ENCODE data around the gene AUTS2.

The AUTS2 gene

DNA sequence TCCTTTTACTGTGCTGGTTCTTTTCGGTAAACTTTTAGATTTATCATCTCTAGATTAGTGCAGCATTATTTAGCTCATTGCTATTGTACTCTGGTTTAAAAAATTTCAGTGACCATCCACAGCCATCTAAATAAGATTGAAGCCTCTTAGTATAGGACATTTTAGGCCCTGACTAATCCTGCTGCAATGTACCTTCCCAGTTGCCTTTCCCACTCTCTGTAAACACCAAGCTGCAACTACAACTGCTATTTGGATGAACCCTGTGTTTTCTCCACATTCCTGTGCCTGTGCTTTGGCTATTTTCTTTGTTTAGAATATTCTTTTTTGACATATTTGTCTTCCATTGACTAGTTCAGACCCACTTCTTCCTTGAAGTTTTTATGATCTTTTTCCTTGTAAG, 314.6 kb downstream of the AUTS2 start:
- no peak for DNase-seq

DNA sequence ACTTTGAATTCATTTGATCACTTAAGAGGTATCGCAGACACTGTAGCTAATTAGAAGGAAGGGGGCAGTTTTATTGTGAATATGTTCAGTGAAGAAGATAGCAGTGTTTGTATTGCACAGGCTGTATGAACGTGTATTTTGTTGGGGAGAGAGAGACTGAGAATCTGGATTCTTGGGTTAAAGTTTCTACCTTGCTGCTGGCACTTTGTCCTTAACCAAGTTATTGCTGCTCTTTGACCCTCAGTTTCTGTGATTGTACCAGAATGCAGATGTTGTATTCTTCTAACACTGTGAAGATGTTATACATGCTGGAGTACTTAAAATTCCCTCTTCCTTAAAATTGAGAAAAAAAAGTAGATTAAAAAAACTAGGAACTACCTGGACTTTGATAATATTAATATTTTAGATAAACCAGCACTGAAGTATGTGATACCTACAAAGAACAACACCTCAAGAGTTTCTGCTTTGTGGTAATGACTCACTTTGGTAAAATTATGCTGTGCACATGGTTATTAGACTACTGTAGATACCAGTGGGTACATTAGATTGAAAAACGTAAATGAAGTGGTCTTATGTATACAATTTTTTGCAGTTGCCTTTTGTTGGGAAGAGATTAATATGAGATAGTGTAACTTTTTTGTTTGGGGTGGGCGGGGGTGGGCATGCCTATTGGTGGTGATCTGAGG, 321.3 kb downstream of the AUTS2 start:
- DNase-seq, result no peak

DNA sequence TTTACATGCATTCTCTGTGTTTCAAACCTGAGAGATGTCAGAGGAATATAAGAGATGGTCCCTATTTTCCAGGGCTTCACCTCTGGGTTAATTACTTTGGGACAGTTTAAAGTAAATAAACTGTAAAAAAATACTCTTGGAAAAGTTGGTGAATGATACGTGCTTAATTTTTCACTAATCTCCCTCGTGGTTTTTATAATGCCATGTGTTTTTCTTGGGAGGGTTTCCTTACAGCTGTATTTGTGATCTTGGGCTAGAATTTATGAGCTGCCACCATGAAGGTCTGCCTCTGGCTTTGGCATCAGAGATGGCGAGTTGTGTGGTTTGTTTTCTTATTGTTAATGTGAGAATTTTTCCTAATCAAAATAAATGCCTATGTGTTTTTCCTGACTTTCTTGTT, 322.5 kb downstream of the AUTS2 start:
- DNase-seq, result no peak

DNA sequence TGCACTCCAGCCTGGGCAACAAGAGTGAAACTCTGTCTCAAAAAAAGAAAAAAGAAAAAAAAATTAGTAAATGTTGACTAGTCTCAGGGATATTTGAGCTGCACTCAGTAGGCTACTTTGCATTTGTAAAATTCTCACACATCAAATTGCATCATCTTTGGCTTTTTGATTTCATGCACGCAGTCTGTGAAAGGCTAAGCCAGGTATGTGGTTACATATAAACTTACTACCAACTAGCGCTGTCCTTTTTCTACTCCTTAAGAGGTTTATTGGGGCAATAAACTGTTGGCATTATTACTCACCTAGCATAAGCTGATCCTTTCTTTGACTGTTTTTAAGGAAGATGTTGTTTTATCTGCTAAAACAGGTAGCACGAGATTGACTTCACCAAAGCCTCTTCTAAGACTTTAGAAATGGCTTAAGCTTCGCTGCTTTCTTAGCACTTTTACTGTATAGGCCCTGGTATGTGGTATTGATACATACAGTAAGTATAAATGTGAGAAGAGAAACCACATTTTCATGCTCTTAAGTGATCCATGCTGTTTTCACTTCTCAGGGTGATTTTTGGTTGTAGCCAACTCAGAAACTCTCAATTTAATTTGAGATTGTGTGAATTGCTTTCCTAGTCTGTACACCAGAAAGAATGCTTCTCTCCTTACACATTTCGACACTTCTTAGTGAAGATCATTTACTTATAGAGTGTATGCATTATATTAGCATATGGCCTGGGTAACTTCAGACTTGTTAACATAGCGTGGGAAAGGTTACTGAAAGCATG, 323.9 kb downstream of the AUTS2 start:
- no peak for DNase-seq

DNA sequence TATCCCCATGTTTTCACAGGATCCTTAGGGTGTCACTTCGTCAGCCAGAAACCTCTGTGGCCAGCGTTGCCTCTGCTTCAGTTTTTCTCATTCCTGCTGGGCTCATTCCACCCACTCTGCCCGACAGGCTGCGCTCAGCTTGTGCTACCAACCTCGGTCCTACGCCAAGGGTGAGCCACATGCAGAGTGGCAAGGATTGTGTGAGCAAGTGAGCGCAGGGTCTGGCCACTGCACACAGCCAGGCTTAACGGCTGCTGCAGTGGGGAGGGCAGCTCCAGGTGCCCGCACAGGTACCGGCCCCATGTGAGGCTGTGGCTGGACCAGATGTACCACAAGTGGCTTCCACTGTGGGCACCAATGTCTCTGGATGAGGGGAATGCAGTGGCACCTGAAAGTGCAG, 329.2 kb downstream of the AUTS2 start:
- no peak for DNase-seq

DNA sequence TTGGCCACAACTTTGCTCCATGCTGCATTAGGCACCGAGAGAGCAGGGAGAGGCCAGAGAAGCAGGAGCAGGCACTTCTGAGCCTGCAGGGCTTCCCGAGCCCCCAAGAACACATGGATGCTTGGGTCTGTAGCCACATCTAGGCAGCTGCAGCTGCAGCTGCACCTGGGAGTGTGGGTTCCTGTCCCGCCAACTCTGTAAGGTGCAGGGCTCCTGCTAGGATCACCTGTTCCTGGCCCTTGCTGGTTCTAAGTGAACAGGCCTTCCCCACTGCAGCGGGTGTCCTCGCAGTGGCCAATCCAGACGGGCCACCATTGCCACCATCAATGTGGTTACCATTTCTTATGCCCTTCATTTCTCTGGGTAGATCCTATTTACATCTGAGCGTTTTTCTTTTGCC, 330.3 kb downstream of the AUTS2 start:
- DNase-seq, result no peak

DNA sequence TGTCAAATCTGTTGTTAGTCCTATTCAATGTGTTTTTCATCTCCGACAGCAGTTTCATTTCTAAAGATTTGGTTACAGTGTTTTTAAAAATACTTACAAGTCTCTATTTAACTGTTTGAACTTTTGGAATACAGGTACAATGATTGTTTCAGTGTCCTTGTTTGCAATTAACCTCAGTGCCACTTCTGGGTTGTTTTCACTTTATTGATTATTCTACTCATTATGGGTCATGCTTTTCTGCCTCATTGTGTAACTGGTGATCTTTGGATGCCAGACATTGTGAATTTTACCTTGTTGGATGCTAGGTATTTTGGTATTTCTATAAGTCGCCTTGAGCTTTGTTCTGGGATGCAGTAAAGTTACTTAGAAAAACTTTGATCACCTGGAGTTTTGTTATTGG, 331.3 kb downstream of the AUTS2 start:
- no peak for DNase-seq

DNA sequence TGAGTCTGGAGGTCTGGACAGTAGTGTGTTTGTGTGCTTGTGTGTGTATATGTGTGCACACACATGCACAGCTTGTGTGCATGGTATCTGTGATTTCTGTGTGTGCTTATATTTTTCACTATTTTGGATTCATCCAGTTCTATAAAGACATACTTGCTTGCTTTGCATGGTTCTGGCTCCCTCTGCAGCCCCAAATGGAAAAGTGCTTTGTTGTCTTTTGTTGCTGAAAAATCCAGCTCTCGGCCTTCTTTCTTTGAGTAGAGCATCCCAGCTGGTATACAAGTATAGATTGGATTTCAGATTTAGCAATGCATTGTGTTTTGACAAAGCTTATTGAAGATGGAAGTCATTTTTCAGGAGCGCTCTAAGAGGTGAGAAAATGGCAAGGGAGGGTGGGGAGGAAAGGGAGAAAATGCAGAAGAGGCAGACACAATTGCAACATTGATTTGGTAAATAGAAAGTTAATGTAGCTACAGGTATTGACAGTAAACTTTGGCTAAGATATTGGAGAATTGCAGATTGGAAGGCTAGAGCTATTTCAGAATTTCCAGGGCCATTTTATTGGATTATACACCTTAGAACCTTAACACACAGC, 333.9 kb downstream of the AUTS2 start:
- peak; percentile 10 for DNase-seq

DNA sequence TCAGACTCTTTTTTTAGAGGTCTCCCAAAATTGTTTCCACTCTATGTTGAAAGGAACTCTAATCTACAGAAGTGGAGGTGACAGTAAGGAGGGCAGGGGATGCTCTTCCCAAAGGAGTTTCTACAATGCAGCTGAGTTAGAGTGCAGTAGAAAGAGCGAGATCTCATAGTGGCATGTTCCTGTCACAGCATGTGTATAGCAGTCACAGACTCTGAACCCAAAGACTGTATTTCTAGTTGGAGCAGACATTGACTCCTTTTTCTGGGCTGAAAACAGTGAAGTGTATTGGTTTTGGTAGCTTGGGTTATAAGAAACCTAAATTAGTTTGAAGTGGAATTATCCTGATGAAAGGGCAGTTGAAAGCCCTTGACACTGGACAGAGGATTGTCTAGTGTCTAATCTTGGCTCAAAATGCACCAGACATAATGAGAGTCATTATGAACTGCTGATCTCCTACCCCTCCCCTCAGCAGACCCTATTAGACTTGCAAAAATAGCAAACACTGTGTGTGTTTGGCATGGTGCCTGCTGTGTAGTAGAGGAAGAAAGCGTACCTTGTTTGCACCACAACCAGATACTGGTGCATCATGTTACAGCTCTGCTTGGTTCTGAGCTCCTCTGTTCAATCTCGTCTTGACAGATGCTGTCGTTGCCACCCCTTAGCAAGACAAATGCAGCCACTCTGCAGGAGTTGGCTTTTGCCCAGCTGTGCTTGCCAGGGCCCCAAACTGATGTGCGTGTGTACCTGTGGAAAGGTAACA, 336.0 kb downstream of the AUTS2 start:
- peak; percentile 14 for DNase-seq

DNA sequence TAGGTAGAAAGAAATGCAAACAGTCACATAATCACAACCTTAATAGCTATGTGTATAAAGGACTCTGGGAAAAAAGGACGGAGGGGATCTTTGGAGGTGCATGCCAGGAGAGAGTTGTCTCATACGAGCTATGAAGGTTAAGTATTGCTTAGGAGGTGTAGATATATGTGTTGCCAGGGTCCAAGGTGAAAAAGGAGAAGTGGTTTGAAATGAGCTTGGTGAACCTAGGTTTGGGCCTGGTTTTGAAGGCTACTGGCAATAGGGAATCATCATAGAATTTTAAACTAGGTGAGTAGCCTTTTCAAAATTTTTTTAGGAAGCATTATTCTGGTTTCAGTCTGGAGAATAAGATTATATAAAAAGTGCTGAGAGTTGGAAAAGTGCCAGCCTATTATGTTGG, 336.8 kb downstream of the AUTS2 start:
- no peak for DNase-seq

DNA sequence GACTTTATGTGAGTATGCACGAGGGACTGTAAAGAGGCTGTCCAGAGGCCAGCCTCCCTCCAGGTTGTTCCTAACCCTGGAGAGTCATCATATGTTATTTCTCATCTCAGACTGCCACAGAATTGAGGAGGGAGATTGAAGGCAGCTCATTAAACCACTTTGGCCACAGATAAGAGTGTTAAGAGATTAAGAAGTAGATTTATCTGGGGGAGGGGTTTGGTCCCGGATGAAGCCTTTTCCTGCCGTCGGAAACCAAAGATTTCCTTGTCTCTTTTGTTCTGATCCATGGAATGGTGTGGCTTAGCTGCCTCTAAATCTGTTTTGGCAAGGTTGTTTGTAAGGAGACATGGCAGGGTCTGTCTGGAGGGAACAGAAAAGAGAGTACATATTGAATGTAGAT, 338.8 kb downstream of the AUTS2 start:
- DNase-seq, result no peak

DNA sequence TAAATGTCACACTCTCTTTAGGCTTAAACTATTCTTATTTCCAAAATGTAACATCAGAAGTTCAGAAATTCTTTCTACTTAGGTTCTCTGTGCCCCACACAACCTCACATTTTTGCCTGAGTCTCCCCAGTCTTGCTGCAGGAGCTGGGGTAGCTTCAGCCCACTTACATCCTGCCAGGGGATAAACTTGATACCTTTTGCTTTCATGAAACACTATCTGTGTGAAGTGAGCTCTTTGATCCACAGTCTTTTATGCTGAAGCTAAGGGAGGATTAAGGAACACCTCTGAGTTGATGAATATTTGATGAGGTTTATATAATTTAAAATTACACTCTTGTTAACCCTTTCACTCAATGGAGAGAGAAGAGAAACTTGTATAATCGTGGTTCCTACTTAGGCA, 341.0 kb downstream of the AUTS2 start:
- no peak for DNase-seq

DNA sequence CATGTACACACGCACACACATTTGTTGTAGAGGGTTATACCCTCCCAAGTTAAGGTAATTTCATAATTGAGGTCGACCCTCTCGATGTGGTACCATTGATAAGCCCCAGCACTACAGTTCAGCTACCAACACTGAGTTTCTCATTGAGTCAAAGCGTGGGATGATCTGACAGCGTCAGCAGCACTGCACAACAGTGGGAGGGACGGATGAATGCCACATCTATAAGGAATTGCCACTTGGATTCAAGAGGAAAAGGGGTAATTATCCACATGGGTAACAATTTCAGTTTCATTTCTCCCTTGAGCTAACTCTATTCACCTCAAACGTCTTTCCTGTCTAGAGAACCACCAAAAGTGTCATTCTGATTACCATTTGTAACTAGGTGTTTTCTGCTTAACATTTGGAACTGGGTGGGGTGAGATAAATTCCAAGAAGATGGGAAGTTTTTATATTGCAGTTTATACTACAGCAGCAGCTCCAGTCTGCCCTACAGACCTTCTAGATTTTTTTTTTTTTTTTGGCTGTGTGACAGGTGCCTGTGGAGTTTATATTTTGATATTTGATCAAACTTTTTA, 342.9 kb downstream of the AUTS2 start:
- no peak for DNase-seq

DNA sequence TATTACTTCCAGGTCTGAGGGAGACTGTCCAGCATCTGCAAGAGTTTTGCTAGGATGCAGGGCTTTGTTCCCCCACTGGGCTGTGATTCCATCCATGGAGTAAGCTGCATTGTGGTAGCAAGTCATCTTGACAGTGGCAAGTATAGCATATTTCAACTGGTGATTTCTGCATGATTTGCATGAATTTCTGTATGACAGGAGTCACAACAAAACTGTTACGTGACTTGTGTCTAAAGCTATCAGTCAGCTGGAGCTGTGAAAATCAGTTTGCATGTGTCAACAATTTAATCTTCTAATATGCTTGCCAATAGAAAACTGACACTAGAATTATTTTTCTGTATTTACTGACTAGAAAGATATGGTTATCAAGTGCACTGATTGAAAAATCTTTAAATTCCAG, 344.3 kb downstream of the AUTS2 start:
- no peak for DNase-seq

DNA sequence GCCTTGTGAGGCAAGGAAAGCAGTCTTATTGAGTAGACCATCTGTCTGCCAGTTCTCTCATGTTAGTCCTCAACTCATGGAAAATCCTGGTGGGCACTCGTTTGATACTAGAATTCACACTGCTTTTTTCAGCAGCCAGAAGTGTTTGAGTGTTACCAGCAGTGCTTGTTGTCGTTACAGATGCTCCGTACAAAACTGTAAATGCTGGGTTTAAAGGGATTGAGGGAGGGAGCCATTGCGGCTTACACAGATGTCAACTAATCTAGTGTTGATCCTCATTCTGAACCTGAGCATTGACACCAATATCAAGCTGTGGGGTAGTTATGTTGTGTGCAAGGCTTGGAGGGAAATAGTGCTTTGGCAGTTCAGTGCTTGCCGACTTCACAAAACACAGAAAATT, 348.6 kb downstream of the AUTS2 start:
- no peak for DNase-seq

DNA sequence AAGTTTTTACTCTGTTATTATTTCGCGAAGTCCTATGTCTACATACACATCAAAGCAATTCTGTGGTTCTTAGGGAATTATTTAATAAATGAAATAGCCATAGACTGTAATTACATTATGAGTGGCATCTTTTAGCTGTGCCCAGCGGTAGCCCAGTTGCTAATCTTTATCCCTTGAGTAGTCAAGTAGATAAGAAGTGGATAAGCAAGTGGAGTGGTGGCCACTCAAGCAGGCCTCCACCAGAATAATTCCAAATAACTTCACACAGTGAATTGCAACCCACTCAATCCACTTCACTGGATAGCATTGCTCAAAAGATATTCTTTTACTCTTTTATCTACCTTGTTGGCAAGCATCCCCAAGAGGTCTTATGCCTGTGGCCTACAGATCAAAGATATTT, 349.7 kb downstream of the AUTS2 start:
- DNase-seq, result no peak

DNA sequence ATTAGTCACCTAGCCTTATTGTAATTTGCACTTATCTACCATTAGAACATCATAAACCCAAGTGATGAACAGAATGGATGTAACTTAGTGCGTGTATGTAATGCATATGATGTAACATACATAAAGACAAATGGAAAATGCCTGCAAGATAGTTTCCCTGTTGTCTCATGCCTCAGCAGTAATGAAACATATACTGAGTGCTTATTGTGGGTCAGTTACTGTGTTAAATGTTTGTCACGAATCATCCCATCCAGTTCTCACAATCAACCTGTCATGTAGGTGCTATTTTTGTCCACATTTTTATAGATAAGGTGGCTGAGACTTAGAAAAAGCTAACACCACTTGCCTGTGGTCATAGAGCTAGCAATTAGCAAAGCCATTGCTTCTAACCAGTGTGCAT, 350.8 kb downstream of the AUTS2 start:
- DNase-seq, result no peak

DNA sequence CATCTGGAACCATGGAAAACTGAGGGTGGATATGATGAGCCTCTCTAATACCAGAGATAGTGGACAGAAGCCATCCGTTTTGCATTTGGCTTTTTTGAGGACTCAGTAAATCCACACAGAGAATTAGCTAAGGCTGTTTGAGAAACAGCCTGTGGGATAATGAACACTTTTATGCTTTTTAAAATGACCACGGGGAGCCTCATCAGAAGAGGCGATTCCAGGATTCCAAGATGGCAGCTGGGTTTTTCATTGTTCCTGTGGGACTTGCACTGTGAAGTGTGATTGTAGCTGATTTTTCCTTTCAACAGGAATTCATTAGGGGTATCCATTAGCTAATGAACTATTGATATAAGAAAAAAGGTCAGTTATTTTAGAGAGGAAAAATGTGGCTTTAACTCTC, 353.2 kb downstream of the AUTS2 start:
- DNase-seq, result no peak

DNA sequence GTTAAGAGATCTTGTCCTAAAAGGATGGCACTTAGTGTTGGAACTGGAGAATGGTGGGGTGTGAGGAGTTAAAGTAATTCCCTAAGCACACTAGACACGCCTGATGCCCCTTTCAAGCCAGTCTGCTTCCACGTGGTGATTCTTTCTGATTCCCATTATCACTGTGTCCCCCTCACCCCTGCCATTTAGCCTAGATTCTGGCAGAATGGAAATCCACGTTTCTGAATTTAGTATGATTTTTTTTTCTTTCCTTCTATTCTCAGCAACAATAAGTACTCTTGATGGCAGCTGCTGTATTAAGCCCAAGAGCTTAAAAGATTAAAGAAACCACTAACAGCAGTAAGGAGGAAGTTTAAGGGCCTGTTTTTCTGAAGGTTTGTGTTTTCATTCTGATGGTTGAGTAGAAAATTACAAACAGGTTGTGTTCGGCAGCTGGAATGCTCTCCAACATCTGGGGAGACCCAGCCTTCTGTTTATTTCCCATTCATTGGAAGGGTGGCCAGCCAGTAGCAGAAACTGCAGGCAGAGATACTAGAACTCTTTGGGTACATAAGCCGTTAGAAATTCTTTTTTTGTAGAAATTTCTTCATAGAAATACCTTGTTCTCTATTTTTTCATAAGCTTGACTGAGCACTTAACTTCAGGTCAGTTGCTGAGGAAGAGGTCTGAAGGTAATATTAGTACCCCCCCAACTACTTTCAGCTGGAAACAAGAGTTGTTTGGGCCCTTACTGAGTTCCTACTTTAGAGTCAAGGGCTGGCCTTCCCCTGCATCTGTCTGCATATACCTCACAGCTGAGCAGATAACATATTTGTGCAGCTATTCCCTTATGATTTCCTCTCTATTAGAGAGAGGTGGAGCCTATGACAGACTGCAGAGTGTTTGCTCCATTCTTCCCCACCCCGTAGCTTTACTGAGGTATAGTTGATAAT, 355.1 kb downstream of the AUTS2 start:
- DNase-seq, result no peak

DNA sequence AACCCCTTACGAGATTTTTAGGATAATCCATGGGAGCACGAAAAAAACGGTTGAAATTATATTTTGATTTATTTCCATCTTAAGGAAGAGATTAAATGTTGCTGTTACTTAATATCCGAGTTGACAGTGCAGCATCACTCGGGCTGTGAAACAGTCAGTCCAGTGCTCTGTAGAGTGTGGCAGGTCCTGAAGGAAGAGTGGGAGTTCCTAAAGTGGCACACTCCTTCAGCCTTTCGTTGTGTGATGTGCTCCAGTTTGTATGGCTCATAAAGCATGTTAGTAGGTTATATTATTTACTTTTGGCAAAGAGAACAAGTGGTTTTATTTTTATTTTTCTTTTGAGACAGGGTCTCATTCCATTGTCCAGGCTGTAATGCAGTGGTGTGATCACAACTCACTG, 358.3 kb downstream of the AUTS2 start:
- no peak for DNase-seq

DNA sequence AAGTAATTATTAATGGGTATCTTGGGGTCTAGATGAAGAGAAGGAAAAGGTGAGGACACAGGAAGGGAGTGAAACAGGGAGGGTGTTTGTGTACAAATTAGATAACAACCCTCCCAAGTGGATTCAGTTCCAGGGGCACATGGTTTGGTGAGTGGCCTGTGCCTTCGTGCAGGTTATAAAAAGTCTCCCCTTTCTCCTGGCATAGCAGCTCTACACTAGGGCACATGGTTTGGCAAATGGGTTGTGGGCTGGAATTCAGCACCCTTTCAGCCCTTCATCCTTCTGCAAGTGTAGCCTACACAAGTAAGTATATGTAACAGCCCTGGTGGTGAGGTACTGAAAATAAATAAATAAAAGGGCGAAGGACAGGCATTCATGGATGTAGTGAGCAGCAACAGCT, 359.4 kb downstream of the AUTS2 start:
- DNase-seq, result no peak

All from NCI-H510A (cell line).